ENCODE data around the gene RDH12. TPM values are rescaled to one million over a fixed set of nuclear protein-coding genes. Genes with fewer than 3 reads are reported as not detected.

The RDH12 gene
- total RNA-seq, 2 donors from 2014 or later: 0.13 to 0.18 TPM

GRCh38 chr14:67749341-67750084 lies 47.8 kb downstream of the RDH12 start:
- WGBS, 2 experiments (ENCODE audit: insufficient coverage in 1 of 2, insufficient read length in 1 of 2): 96 to 100% methylated on average over 6 of the region's 6 CpGs
- H3K4me1 Mint-ChIP-seq: no peaks in the 10 kb centered on the region
- no peak overlapping the region for H3K4me3 Mint-ChIP-seq
- no peaks in the 10 kb centered on the region for H3K9me3 Mint-ChIP-seq
- H3K27ac Mint-ChIP-seq: no peak overlapping the region
- Histone ChIP-seq H3K27me3 (ENCODE audit: control insufficient read depth, insufficient read depth, low read length, poor library complexity, severe bottlenecking) (no peaks in the 10 kb centered on the region), H3K9me3 (ENCODE audit: control insufficient read depth, low read length) (no peaks in the 10 kb centered on the region), H3K9ac (ENCODE audit: extremely low read depth, low read length, poor library complexity, severe bottlenecking) (no peak overlapping the region), H3K36me3 (ENCODE audit: control insufficient read depth, insufficient read depth, low read length) (peaks cover 63% of the 10 kb centered on the region), H3K4me3 (ENCODE audit: low read length) (no peak overlapping the region), H3K4me1 (ENCODE audit: control insufficient read depth, insufficient read depth, low read length) (no peaks in the 10 kb centered on the region), H3K27ac (ENCODE audit: low read depth, low read length) (no peak overlapping the region)
- peaks cover 79% of the 10 kb centered on the region for H3K36me3 Mint-ChIP-seq (ENCODE audit: low read depth)
- DNase-seq: no peak
- H3K27me3 Mint-ChIP-seq (ENCODE audit: insufficient read depth): no peaks in the 10 kb centered on the region
- no peak for TF ChIP-seq CTCF (conservative IDR thresholded peaks at IDR 0.05)

- Mint-ChIP-seq H3K4me1 (no peaks in the 10 kb centered on the region), H3K27ac (no peak overlapping the region), H3K36me3 (ENCODE audit: low read depth) (peaks cover 68% of the 10 kb centered on the region), H3K9me3 (no peaks in the 10 kb centered on the region), H3K4me3 (no peak overlapping the region), H3K27me3 (ENCODE audit: insufficient read depth) (no peaks in the 10 kb centered on the region)
- peaks cover 68% of the 10 kb centered on the region for H3K36me3 ChIP-seq (ENCODE audit: control insufficient read depth, insufficient read depth, low read length)
- TF ChIP-seq CTCF (conservative IDR thresholded peaks at IDR 0.05): no peak
- 89 to 100% methylated on average over 1 of the region's 1 CpG for whole genome bisulfite sequencing, 2 experiments (ENCODE audit: insufficient coverage in 1 of 2, insufficient read length in 1 of 2)
- no peak overlapping the region for H3K4me3 ChIP-seq (ENCODE audit: low read length)
- H3K27ac ChIP-seq (ENCODE audit: low read depth, low read length): no peak overlapping the region
- no peaks in the 10 kb centered on the region for H3K27me3 ChIP-seq (ENCODE audit: control insufficient read depth, insufficient read depth, low read length, poor library complexity, severe bottlenecking)
- no peaks in the 10 kb centered on the region for H3K9me3 ChIP-seq (ENCODE audit: control insufficient read depth, low read length)
- no peak for DNase-seq
- H3K9ac ChIP-seq (ENCODE audit: extremely low read depth, low read length, poor library complexity, severe bottlenecking): no peak overlapping the region
- no peaks in the 10 kb centered on the region for H3K4me1 ChIP-seq (ENCODE audit: control insufficient read depth, insufficient read depth, low read length)
Measured at GRCh38 chr14:67756496-67756895, 54.8 kb downstream of the RDH12 start.

- Mint-ChIP-seq H3K27ac (no peak overlapping the region), H3K9me3 (no peaks in the 10 kb centered on the region)
- 87 to 92% methylated on average over 3 of the region's 3 CpGs for WGBS, 2 experiments (ENCODE audit: insufficient coverage in 1 of 2, insufficient read length in 1 of 2)
Measured at GRCh38 chr14:67757175-67757574, 55.5 kb downstream of the RDH12 start.

More at GRCh38 chr14:67757175-67757574, 55.5 kb downstream of the RDH12 start:
- Mint-ChIP-seq H3K36me3 (ENCODE audit: low read depth) (peaks cover 66% of the 10 kb centered on the region), H3K27me3 (ENCODE audit: insufficient read depth) (no peaks in the 10 kb centered on the region), H3K4me3 (no peak overlapping the region), H3K4me1 (no peaks in the 10 kb centered on the region)
- TF ChIP-seq CTCF (conservative IDR thresholded peaks at IDR 0.05): no peak
- Histone ChIP-seq H3K9ac (ENCODE audit: extremely low read depth, low read length, poor library complexity, severe bottlenecking) (no peak overlapping the region), H3K4me3 (ENCODE audit: low read length) (no peak overlapping the region), H3K27ac (ENCODE audit: low read depth, low read length) (no peak overlapping the region), H3K27me3 (ENCODE audit: control insufficient read depth, insufficient read depth, low read length, poor library complexity, severe bottlenecking) (no peaks in the 10 kb centered on the region), H3K36me3 (ENCODE audit: control insufficient read depth, insufficient read depth, low read length) (peaks cover 67% of the 10 kb centered on the region), H3K4me1 (ENCODE audit: control insufficient read depth, insufficient read depth, low read length) (no peaks in the 10 kb centered on the region), H3K9me3 (ENCODE audit: control insufficient read depth, low read length) (no peaks in the 10 kb centered on the region)
- no peak for DNase-seq

Measured in endodermal cell (in vitro differentiated cells).